WTC11 (cell line): Measurements from ENCODE around the gene CHRNA4. TPM values are rescaled to one million over a fixed set of nuclear protein-coding genes. Genes with fewer than 3 reads are reported as not detected.

Experiments
- ATAC-seq: fragments of 200-7000 bp; cut with Tn5 transposase; 2 replicates; pipeline ENCODE4 v1.10.0; 2021; ENCODE audit warnings: mild to moderate bottlenecking, moderate library complexity
- CTCF ChIA-PET: fragments of 300-600 bp; sonication (Branson Sonifier 250); formaldehyde crosslinking; loops from one replicate; lab custom pipeline; 2021; ENCODE audit warnings: antibody characterized with exemption; lab: Charles Lee
- POLR2A ChIA-PET: fragments of 350-600 bp; sonication (Branson Sonifier 250); formaldehyde crosslinking; loops from one replicate; lab custom pipeline; 2021; ENCODE audit warnings: antibody characterized with exemption; lab: Charles Lee
- DNase-seq: peaks from one replicate; pipeline ENCODE4 v3.0.0; 2021; ENCODE audit warnings: low spot score
- H3K27ac Mint-ChIP-seq: 2 replicates; pipeline ENCODE4 v1.8.0; 2021; ENCODE audit warnings: mixed read lengths
- H3K27me3 Mint-ChIP-seq: 2 replicates; pipeline ENCODE4 v1.8.0; 2021; ENCODE audit warnings: low read depth, mild to moderate bottlenecking, moderate library complexity, mixed read lengths
- H3K36me3 Mint-ChIP-seq: 2 replicates; pipeline ENCODE4 v1.8.0; 2021; ENCODE audit warnings: mixed read lengths
- H3K4me1 Mint-ChIP-seq: 2 replicates; pipeline ENCODE4 v1.8.0; 2022; ENCODE audit warnings: mixed read lengths
- H3K4me3 Mint-ChIP-seq: 2 replicates; pipeline ENCODE4 v1.8.0; 2021; ENCODE audit warnings: mild to moderate bottlenecking, moderate library complexity, mixed read lengths
- H3K9me3 Mint-ChIP-seq: 2 replicates; pipeline ENCODE4 v1.8.0; 2021; ENCODE audit warnings: mixed read lengths
- CBFB ChIP-seq: sonication (generic); formaldehyde crosslinking; IDR thresholded peaks from 2 replicates; pipeline ENCODE4 v1.8.1; 2022; ENCODE audit warnings: mild to moderate bottlenecking, low read depth, missing genetic modification reagents
- FOXJ3 ChIP-seq: sonication (generic); formaldehyde crosslinking; IDR thresholded peaks from 2 replicates; pipeline ENCODE4 v1.9.0; 2021; ENCODE audit warnings: missing genetic modification reagents, mild to moderate bottlenecking, borderline replicate concordance
- IRF1 ChIP-seq: sonication (generic); formaldehyde crosslinking; IDR thresholded peaks from 2 replicates; pipeline ENCODE4 v1.8.0; 2023; ENCODE audit warnings: missing genetic modification reagents
- KAT7 ChIP-seq: sonication (generic); formaldehyde crosslinking; IDR thresholded peaks from 2 replicates; pipeline ENCODE4 v1.8.1; 2023; ENCODE audit warnings: missing genetic modification reagents, mild to moderate bottlenecking, borderline replicate concordance
- NR1H2 ChIP-seq: sonication (generic); formaldehyde crosslinking; IDR thresholded peaks from 2 replicates; pipeline ENCODE4 v1.9.0; 2021; ENCODE audit warnings: mild to moderate bottlenecking, moderate library complexity, missing genetic modification reagents
- NR2C2 ChIP-seq: sonication (generic); formaldehyde crosslinking; IDR thresholded peaks from 2 replicates; pipeline ENCODE4 v1.8.0; 2022; ENCODE audit warnings: mild to moderate bottlenecking, missing genetic modification reagents
- RORB ChIP-seq: fragments of 250-450 bp; sonication (Bioruptor Pico); IDR thresholded peaks from 2 replicates; pipeline ENCODE4 v1.9.0; 2021; ENCODE audit warnings: mild to moderate bottlenecking
- SMAD4 ChIP-seq: sonication (generic); formaldehyde crosslinking; IDR thresholded peaks from 2 replicates; pipeline ENCODE4 v1.8.0; 2022; ENCODE audit warnings: mild to moderate bottlenecking, missing genetic modification reagents
- SOX15 ChIP-seq: fragments of 250-450 bp; sonication (Bioruptor Pico); IDR thresholded peaks from 2 replicates; pipeline ENCODE4 v1.9.0; 2021; ENCODE audit warnings: mild to moderate bottlenecking
- SP1 ChIP-seq: sonication (generic); formaldehyde crosslinking; conservative IDR thresholded peaks from 2 replicates; pipeline ENCODE4 v1.8.1; 2022; ENCODE audit warnings: missing genetic modification reagents
- STAT6 ChIP-seq: sonication (generic); formaldehyde crosslinking; conservative IDR thresholded peaks from 2 replicates; pipeline ENCODE4 v1.8.1; 2023; ENCODE audit warnings: mild to moderate bottlenecking, low read depth, missing genetic modification reagents, moderate library complexity
- TCF7 ChIP-seq: sonication (generic); formaldehyde crosslinking; IDR thresholded peaks from 2 replicates; pipeline ENCODE4 v1.8.0; 2022; ENCODE audit warnings: mild to moderate bottlenecking, low read depth, missing genetic modification reagents, moderate library complexity
- TEAD4 ChIP-seq: sonication (generic); formaldehyde crosslinking; IDR thresholded peaks from 2 replicates; pipeline ENCODE4 v1.8.0; 2022; ENCODE audit warnings: mild to moderate bottlenecking, missing genetic modification reagents
- ZBTB21 ChIP-seq: sonication (generic); formaldehyde crosslinking; IDR thresholded peaks from 2 replicates; pipeline ENCODE4 v1.8.1; 2023; ENCODE audit warnings: mild to moderate bottlenecking, missing genetic modification reagents, borderline replicate concordance
- ZMAT4 ChIP-seq: fragments of 250-450 bp; sonication (Bioruptor Pico); IDR thresholded peaks from 2 replicates; pipeline ENCODE4 v1.9.0; 2021; ENCODE audit warnings: mild to moderate bottlenecking
- ZNF138 ChIP-seq: sonication (generic); formaldehyde crosslinking; conservative IDR thresholded peaks from 2 replicates; pipeline ENCODE4 v1.8.1; 2022; ENCODE audit warnings: mild to moderate bottlenecking, moderate library complexity, missing genetic modification reagents
- ZNF232 ChIP-seq: sonication (generic); formaldehyde crosslinking; IDR thresholded peaks from 2 replicates; pipeline ENCODE4 v1.8.0; 2022; ENCODE audit warnings: mild to moderate bottlenecking, missing genetic modification reagents
- ZNF317 ChIP-seq: sonication (generic); formaldehyde crosslinking; IDR thresholded peaks from 2 replicates; pipeline ENCODE4 v1.8.1; 2023; ENCODE audit warnings: low read depth, mild to moderate bottlenecking, moderate library complexity, missing genetic modification reagents, borderline replicate concordance
- total RNA-seq: library from RNA; stranded (reverse); gene quantifications from 3 replicates; pipeline ENCODE4 v1.2.3, GENCODE V29; 2021
- TF ChIP-seq, protein P1 (sequence below): sonication (generic); formaldehyde crosslinking; IDR thresholded peaks from 2 replicates; pipeline ENCODE4 v1.8.0; 2022; ENCODE audit warnings: mild to moderate bottlenecking, missing genetic modification reagents
- TF ChIP-seq, protein P2 (sequence below): fragments of 250-450 bp; sonication (Bioruptor Pico); IDR thresholded peaks from 2 replicates; pipeline ENCODE4 v1.8.0; 2021; ENCODE audit warnings: mild to moderate bottlenecking

The CHRNA4 gene
- total RNA-seq, 1 experiment from 2014 or later, result 2.5 TPM

DNA sequence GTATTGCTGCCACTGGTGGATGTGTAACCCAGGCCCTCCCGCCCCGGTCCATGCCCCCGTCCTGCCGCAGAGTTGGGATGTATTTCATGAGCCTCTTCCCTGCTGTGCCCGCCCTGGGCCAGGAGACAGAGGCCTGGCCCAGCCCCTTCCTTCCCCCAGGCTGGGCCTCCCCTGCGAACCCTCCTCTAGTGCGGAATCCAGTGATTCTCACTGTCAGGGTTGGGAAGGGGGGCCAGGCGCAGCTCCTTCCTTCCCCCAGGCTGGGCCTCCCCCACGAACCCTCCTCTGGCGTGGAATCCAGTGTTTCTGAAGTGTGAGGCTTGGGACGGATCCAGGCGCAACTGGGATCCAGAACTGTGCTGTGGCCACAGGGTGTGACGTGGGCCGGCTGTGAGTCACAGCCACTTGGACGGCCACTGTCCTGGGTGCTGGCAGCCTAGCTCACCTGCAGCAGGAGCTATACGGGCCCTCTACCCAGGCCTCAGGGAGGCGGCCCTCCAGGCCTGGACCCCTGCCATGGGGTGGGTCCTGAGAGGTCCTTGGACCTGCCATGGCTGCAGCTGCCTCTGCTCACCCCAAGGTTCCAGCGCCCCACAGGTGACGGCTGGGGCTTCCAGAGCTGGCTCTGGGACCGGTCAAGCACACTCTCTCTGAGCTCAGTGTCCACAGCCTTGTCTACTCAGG is 39.9 kb downstream of the CHRNA4 start (continued):
- TF ChIP-seq STAT6 (CRISPR knock-in tag) (no peak), ZNF138 (no peak)

DNA sequence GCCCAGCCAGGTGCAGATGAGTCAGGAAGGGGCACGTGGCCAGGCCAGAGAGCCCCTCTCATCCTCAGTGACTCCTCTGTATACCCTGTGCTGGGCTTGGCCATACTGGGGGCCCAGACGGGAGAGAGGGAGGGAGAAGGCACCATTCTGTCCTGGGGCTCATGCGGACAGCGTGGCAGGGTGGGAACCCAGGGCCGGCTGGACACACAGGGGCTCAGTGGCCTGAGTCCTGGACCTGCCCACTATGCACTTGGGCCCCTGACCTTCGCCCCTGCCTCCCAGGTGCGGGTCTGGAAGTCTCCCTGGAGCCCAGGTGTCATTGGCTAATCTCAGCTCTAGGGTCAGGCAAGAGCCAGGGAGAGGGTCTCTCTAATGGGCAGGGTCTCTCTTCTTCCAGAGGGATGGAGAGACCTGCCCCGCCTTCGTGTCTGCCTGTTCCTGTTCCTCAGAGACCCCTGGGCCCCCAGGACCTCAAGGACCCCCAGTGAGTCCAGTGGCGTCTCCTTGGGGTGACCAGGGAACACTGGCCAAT is 40.5 kb downstream of the CHRNA4 start:
- no peak for DNase-seq
- ChIA-PET CTCF (interaction anchor here (1.2 to 1.7 kb wide), 4 partner anchors 57 to 97 kb away, joined by 3 to 11 read pairs (median 8); no protein-coding TSS in a partner anchor), POLR2A (interaction anchor here (0.6 kb wide), 1 partner anchor 338 kb away, joined by 3 read pairs; the partner anchor contains the start of gene RTEL1)
- TF ChIP-seq NR2C2 (CRISPR knock-in tag), result no peak
- H3K9me3 Mint-ChIP-seq, result no peaks in the 10 kb centered on the region
- H3K4me3 Mint-ChIP-seq, result no peak overlapping the region
- no peak for ATAC-seq
- peaks cover 2% of the 10 kb centered on the region; the same call in 1 of the 2 replicates for H3K4me1 Mint-ChIP-seq
- no peaks in the 10 kb centered on the region for H3K36me3 Mint-ChIP-seq
- H3K27ac Mint-ChIP-seq, result no peak overlapping the region
- no peaks in the 10 kb centered on the region for H3K27me3 Mint-ChIP-seq

- Mint-ChIP-seq H3K27ac (no peak overlapping the region; the same call in 1 of the 2 replicates), H3K36me3 (no peaks in the 10 kb centered on the region), H3K27me3 (no peaks in the 10 kb centered on the region), H3K9me3 (no peaks in the 10 kb centered on the region), H3K4me1 (peaks cover 2% of the 10 kb centered on the region; the same call in 1 of the 2 replicates), H3K4me3 (no peak overlapping the region)
- CTCF ChIA-PET, result interaction anchor here (1.2 to 1.3 kb wide), 3 partner anchors 10 to 62 kb away, joined by 3 to 6 read pairs (median 3); no protein-coding TSS in a partner anchor
- DNase-seq (no peak), ATAC-seq (no peak)
- TF ChIP-seq KAT7 (no peak), NR2C2 (CRISPR knock-in tag) (no peak), ZMAT4 (no peak), FOXJ3 (CRISPR knock-in tag) (no peak), CBFB (CRISPR knock-in tag) (no peak), TCF7 (CRISPR knock-in tag) (no peak), ZNF317 (CRISPR knock-in tag) (no peak), RORB (no peak), ZBTB21 (CRISPR knock-in tag) (no peak), TEAD4 (CRISPR knock-in tag) (no peak), IRF1 (CRISPR knock-in tag) (no peak), SMAD4 (CRISPR knock-in tag) (no peak), SOX15 (CRISPR knock-in tag) (no peak), NR1H2 (CRISPR knock-in tag) (no peak), SP1 (no peak), ZNF232 (no peak)
- TF ChIP-seq, protein P1, sequence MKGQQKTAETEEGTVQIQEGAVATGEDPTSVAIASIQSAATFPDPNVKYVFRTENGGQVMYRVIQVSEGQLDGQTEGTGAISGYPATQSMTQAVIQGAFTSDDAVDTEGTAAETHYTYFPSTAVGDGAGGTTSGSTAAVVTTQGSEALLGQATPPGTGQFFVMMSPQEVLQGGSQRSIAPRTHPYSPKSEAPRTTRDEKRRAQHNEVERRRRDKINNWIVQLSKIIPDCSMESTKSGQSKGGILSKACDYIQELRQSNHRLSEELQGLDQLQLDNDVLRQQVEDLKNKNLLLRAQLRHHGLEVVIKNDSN (CRISPR knock-in tag), result no peak
- TF ChIP-seq, protein P2, sequence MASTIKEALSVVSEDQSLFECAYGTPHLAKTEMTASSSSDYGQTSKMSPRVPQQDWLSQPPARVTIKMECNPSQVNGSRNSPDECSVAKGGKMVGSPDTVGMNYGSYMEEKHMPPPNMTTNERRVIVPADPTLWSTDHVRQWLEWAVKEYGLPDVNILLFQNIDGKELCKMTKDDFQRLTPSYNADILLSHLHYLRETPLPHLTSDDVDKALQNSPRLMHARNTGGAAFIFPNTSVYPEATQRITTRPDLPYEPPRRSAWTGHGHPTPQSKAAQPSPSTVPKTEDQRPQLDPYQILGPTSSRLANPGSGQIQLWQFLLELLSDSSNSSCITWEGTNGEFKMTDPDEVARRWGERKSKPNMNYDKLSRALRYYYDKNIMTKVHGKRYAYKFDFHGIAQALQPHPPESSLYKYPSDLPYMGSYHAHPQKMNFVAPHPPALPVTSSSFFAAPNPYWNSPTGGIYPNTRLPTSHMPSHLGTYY (CRISPR knock-in tag), result no peak
- POLR2A ChIA-PET, result no interaction called here
Observed at GRCh38 chr20:63320041-63320511, 41.1 kb downstream of the CHRNA4 start.
